ENCODE measurements around the gene IGF2R.
"Not testable (repeated sequence)": the region's sequence is repeated elsewhere in the genome, so short reads cannot be mapped to it uniquely, and the experiment has no call there.

IGF2R gene

GRCh38 chr6:159997498-159998101 is 28.7 kb downstream of the IGF2R start:
- no peak for DNase-seq

GRCh38 chr6:159998538-159998937 is 29.7 kb downstream of the IGF2R start:
- DNase-seq: no peak

GRCh38 chr6:159999240-159999671 is 30.4 kb downstream of the IGF2R start:
- no peak for DNase-seq

- no peak for DNase-seq
Observed at GRCh38 chr6:160000280-160000704, 31.4 kb downstream of the IGF2R start.

- not testable (repeated sequence) for DNase-seq
Observed at GRCh38 chr6:160000893-160001427, 32.1 kb downstream of the IGF2R start.

- no peak for DNase-seq
Observed at GRCh38 chr6:160002882-160003281, 34.0 kb downstream of the IGF2R start.

- no peak for DNase-seq
Observed at GRCh38 chr6:160004018-160004417, 35.1 kb downstream of the IGF2R start.

GRCh38 chr6:160004419-160005175 is 35.7 kb downstream of the IGF2R start:
- no peak for DNase-seq

GRCh38 chr6:160005211-160005610 is 36.3 kb downstream of the IGF2R start:
- no peak for DNase-seq

GRCh38 chr6:160005861-160006540 is 37.1 kb downstream of the IGF2R start:
- no peak for DNase-seq

- DNase-seq: no peak
Observed at GRCh38 chr6:160007145-160007544, 38.3 kb downstream of the IGF2R start.

GRCh38 chr6:160007611-160008010 is 38.7 kb downstream of the IGF2R start:
- DNase-seq: no peak

GRCh38 chr6:160010067-160010466 is 41.2 kb downstream of the IGF2R start:
- DNase-seq: no peak

- DNase-seq: no peak
Observed at GRCh38 chr6:160013987-160014868, 45.3 kb downstream of the IGF2R start.

- DNase-seq: no peak
Observed at GRCh38 chr6:160014869-160015182, 45.9 kb downstream of the IGF2R start.

- no peak for DNase-seq
Observed at GRCh38 chr6:160015778-160016684, 47.1 kb downstream of the IGF2R start.

- no peak for DNase-seq
Observed at GRCh38 chr6:160022101-160022500, 53.2 kb downstream of the IGF2R start.

- no peak for DNase-seq
Observed at GRCh38 chr6:160022793-160023192, 53.9 kb downstream of the IGF2R start.

GRCh38 chr6:160024152-160024551 is 55.3 kb downstream of the IGF2R start:
- no peak for DNase-seq

- no peak for DNase-seq
Observed at GRCh38 chr6:160027076-160027475, 58.2 kb downstream of the IGF2R start.

GRCh38 chr6:160027931-160028330 is 59.0 kb downstream of the IGF2R start:
- no peak for DNase-seq

Data from activated naive CD4-positive, alpha-beta T cell treated with anti-CD3 and anti-CD28 coated beads, Interleukin-2, amount 50 U/mL, for 16 hours (primary cell).